ENCODE results near the gene RLN3. TPM values are rescaled to one million over a fixed set of nuclear protein-coding genes. Genes with fewer than 3 reads are reported as not detected.

RLN3 gene
- total and polyA plus RNA-seq, 2 of the 8 experiments (the other 6 are each of a cell fraction or from before 2014, with no cell fraction given) = not detected

- TF ChIP-seq CBX8 (IDR thresholded peaks at IDR 0.05; ENCODE audit: borderline replicate concordance, low read depth, low read length) = no peak
- no peak for TF ChIP-seq MAX (IDR thresholded peaks at IDR 0.05)
- no peak for TF ChIP-seq CTBP2 (IDR thresholded peaks at IDR 0.05; ENCODE audit: borderline replicate concordance, insufficient read depth, insufficient read length, low read length)
- no peak for TF ChIP-seq GTF2F1 (IDR thresholded peaks at IDR 0.05; ENCODE audit: borderline replicate concordance, low read depth, low read length)
- TF ChIP-seq CHD2 (IDR thresholded peaks at IDR 0.05; ENCODE audit: low read length) = peak; percentile 95
- no peak for TF ChIP-seq ZNF274 (IDR thresholded peaks at IDR 0.05; ENCODE audit: borderline replicate concordance, extremely low read depth, low read length)
- no peak for TF ChIP-seq GABPA (IDR thresholded peaks at IDR 0.05; ENCODE audit: borderline replicate concordance, insufficient read depth, low read length)
- TF ChIP-seq POLR2A (IDR thresholded peaks at IDR 0.05; ENCODE audit: control extremely low read depth in 1 of 2, low read depth in 2 of 2, low read length in 2 of 2) = peak in 1 of 2 experiments; percentile 44; a peak in 2 of 3 replicates
- TF ChIP-seq EP300 (IDR thresholded peaks at IDR 0.05; ENCODE audit: borderline replicate concordance in 1 of 2, low read depth in 2 of 2, low read length in 2 of 2) = peak; percentile 43 to 90
- peak; percentile 76 to 86; a peak in 2 of 4 replicates for TF ChIP-seq SIN3A (conservative IDR thresholded peaks at IDR 0.05 in 1 of 2, IDR thresholded peaks at IDR 0.05 in 1 of 2; ENCODE audit: low read depth in 1 of 2, low read length in 2 of 2)
- no peak for TF ChIP-seq CHD1 (IDR thresholded peaks at IDR 0.05; ENCODE audit: low read depth, low read length)
- TF ChIP-seq SP1 (IDR thresholded peaks at IDR 0.05; ENCODE audit: low read depth, low read length) = peak; percentile 100
- no peak for TF ChIP-seq HDAC6 (IDR thresholded peaks at IDR 0.05; ENCODE audit: low read depth, low read length)
- TF ChIP-seq KDM4A (IDR thresholded peaks at IDR 0.05; ENCODE audit: low read depth, low read length, severe bottlenecking) = no peak
- no peak for TF ChIP-seq KDM1A (IDR thresholded peaks at IDR 0.05; ENCODE audit: borderline replicate concordance, low read length)
- TF ChIP-seq EGR1 (IDR thresholded peaks at IDR 0.05; ENCODE audit: borderline replicate concordance, low read depth, low read length) = peak; percentile 27; the same call in 1 of the 2 replicates
- no peak for TF ChIP-seq BCL11A (IDR thresholded peaks at IDR 0.05; ENCODE audit: low read depth in 2 of 2, low read length in 2 of 2)
- no peak for TF ChIP-seq KDM5A (IDR thresholded peaks at IDR 0.05; ENCODE audit: low read length)
- no peak for TF ChIP-seq CBX5 (IDR thresholded peaks at IDR 0.05; ENCODE audit: low read depth, low read length)
- TF ChIP-seq SUZ12 (IDR thresholded peaks at IDR 0.05; ENCODE audit: low read length) = no peak
- no peak for TF ChIP-seq JUN (IDR thresholded peaks at IDR 0.05; ENCODE audit: low read depth, low read length)
- TF ChIP-seq SP4 (IDR thresholded peaks at IDR 0.05; ENCODE audit: low read length) = peak; percentile 91
- peak; percentile 15 for TF ChIP-seq NANOG (IDR thresholded peaks at IDR 0.05; ENCODE audit: insufficient read depth, low read depth, low read length, poor library complexity, severe bottlenecking)
- TF ChIP-seq YY1 (IDR thresholded peaks at IDR 0.05; ENCODE audit: low read depth, low read length) = peak; percentile 95
These were observed 21.7 kb upstream of the RLN3 start, which contains the start of gene RFX1 (continued) for GRCh38 chr19:14006085-14006765.
